GM13976 (cell line): ENCODE data around the gene FAM120C.

ENCODE experiments used
- DNase-seq: peaks from one replicate; pipeline ENCODE4 v3.0.0; 2012; ENCODE audit warnings: low spot score
- CTCF ChIP-seq: IDR thresholded peaks from 2 replicates; pipeline ENCODE4 v1.5.1; 2012; ENCODE audit warnings: borderline replicate concordance, mild to moderate bottlenecking; ENCODE audit not compliant: insufficient read depth; ENCODE audit errors: extremely low read depth, missing control alignments, control extremely low read depth
- in situ Hi-C: fragments of 300-500 bp; cut with MboI; formaldehyde crosslinking; loops from one replicate; pipeline ENCODE4 v1.12.0; 2022; ENCODE audit warnings: low sequenced_read_pairs, mixed read lengths, inconsistent platforms; ENCODE audit not compliant: unreplicated experiment

Gene FAM120C

DNA sequence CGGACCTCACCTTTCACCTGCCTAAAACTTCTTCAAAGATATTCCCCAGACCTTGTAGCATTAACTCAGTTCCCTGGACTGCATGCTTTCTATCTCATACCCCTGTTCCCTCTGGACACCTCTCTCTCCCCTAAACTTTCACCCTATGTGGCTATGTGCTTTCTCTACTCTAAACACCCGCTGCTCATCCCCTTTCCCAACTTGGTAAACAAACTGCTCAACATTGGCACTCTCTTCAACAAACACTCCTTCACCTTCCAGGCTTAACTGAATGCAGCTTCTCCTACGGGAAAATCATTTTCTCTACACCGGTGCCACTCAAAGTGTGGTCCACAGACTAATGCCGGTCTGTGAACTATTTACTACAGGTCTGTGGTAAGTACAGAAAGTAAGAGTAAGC lies 158.7 kb downstream of the FAM120C start:
- no peak for DNase-seq
- in situ Hi-C loops = no loop called here

More for the DNA sequence above, 158.7 kb downstream of the FAM120C start:
- TF ChIP-seq CTCF = no peak
